NCI-H2029 (cell line): ENCODE data around the gene SLC5A6.
"Not testable (repeated sequence)": the region's sequence is repeated elsewhere in the genome, so short reads cannot be mapped to it uniquely, and the experiment has no call there.

ENCODE experiments used
- DNase-seq: peaks from one replicate; lab custom pipeline; 2025; lab: John Stamatoyannopoulos, UW

SLC5A6 gene

DNA sequence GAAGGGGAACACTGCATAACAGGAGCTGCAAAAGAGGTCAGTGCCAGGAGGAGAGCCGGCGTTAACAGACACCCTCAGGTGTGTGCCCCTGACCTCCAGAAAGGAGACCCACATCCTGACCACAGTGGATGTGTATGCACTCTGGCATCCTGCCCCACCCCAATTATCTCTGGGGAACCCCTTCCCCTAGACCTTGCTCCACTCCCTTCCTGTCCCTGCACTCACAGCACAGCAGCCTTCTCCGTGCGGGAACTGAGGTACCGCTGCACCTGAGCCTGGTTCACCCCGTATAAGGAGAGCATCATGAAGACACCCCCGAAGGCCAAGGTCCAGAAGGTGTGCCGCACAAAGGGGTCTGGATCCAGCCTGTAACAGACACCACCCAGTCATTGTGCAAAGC, 7.5 kb downstream of the SLC5A6 start:
- no peak for DNase-seq

- no peak for DNase-seq
Observed at GRCh38 chr2:27203741-27204140, 8.3 kb downstream of the SLC5A6 start.

DNA sequence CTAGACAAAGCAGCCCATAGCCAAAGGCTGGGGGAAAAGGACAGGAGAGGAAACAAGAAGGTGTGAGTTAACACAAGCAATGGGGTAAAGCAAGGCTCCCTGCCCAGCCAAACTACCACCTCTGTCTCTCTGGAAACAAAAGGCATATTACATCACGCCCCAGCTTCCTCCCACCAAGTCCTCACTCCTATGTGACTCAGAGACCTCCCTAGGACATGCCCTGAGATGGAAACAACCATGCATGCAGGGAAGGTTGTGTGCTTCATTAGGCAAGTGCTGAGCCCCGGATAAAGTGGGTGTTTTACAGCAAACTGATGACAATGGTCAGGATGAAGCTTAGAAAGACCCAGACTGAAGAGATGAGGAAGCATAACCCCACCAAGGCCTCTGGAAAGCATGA, 9.2 kb downstream of the SLC5A6 start:
- DNase-seq, result no peak

DNA sequence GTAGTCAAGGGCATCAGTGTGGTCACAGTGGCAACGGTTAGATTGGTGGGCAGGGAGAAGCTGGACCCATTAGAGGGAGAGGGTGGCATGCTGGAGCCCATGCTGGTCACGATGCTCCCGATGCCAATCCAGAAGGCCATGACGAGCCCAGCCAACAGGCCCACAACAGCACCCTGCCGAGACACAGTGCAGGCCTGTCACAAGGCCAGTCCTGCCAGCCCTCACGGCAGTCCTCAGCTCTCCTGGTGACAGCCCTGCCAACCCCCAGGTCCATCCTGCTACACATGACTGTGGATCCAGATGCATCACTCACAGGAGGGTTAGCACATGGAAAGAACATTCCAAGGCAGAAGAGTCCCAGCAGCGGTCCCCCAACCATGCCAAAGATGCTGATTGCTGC, 10.4 kb downstream of the SLC5A6 start:
- DNase-seq, result no peak

GRCh38 chr2:27199241-27199640, 12.8 kb downstream of the SLC5A6 start:
- DNase-seq, result no peak

DNA sequence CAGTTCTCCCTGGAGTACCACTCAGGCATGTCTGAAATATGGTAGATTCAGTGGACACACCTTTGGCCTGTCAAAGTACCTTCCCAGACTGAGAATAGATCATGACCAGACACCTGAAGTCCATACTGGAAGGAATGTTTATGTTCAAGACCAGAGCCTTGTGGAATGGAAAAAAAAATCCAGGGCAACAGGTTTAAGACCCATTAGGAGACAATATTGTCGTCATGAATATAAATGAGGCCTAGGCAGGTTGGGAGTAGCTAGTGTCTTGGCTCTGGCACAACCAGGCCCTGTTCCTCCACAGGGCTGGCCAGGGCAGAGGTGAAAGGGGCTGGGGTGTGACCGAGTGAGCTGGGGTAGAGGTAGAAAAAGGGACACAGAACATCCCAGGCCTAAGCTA, 13.4 kb downstream of the SLC5A6 start:
- DNase-seq, result no peak

DNA sequence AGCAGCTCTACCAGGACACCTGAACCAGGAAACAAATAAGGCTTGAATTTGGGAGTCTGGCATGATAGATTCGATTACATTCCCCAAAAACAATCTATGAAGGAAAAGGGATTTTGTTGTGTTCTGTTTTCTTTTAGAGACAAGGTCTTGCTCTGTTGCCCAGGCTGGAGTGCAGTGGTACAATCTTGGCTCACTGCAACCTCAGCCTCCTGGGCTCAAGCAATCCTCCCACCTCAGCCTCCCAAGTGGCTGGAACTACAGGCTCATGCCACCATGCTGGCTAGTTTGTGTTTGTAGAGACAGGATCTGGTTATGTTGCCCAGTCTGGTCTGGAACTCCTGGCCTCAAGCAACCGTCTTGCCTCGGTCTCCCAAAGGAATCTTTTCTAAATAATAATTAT, 14.0 kb downstream of the SLC5A6 start:
- DNase-seq, result not testable (repeated sequence)

DNA sequence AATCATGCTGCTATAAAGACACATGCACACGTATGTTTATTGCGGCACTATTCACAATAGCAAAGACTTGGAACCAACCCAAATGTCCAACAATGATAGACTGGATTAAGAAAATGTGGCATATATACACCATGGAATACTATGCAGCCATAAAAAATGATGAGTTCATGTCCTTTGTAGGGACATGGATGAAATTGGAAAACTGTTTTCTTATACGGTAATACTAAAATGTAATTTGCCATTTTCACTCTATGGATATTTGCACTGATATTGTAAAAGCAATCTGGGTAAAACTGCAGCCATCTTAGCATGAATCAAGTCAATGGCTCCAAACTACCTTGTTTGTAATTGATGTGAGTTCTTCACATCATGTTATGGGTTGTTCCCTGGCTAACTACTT, 16.3 kb downstream of the SLC5A6 start:
- DNase-seq, result not testable (repeated sequence)

DNA sequence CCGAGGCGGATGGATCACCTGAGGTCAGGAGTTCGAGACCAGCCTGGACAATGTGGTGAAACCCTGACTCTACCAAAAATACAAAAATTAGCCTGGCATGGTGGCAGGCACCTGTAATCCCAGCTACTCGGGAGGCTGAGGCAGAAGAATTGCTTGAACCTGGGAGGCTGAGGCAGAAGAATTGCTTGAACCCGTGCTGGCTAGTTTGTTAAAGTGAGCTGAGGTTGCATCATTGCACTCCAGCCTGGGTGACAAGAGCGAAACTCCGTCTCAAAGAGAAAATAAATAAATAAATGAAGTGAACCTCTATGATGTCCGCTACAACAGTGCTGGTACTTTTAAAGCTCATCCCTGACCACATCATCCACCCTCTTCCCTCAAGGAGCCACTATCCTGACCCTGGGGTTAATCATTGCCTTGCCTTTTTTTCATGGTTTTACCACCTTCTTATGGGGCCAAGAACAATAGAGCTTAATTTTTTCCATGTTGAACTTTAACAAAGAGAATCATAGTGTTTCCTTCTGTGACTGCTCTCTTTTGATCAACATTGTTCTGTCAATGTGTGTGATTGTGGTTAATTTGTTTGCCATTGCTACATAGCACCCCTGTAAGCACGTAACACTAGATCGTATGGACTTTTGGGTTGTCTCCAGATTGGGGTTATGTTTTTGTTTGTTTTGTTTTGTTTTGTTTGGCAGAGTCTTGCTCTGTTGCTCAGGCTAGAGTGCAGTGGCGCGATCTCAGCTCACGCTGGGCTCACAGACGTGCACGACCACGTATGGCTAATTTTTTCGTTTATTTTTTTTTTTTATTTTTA, 17.3 kb downstream of the SLC5A6 start:
- DNase-seq, result peak; percentile 79

DNA sequence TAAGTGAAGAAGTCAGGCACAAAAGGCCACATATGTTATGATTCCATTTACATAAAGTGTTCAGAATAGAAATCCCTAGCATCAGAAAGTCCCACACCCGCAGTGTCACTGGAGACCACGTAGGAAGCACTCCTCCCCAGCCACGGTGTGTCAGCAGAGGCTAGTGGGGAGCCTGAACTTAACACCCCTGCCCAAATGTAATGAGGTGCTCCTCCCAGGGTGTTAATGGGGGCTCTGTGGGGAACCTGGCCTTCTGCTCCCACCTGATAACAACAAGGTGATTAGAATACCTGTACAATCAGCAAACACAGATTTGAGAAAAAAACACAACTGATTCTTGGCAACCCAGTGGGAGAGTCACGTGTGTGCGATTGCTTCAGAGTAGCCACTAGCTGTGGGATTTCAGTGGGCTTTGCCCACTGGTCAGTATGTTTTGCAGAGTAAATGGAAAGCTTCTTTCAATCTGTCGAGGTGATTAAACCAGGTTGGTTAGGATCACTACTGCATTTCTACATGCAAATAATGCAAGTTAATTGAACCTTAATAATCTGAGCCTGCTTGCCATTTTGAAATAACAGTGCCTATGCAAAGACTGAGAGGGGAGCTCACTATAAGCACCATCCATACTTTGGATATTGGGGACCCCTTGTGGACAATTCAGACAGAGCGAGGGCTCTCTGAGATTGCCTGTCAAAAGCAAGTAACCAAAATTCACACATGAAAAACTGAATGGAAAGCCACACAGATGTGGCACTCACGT, 20.8 kb downstream of the SLC5A6 start:
- DNase-seq, result no peak

DNA sequence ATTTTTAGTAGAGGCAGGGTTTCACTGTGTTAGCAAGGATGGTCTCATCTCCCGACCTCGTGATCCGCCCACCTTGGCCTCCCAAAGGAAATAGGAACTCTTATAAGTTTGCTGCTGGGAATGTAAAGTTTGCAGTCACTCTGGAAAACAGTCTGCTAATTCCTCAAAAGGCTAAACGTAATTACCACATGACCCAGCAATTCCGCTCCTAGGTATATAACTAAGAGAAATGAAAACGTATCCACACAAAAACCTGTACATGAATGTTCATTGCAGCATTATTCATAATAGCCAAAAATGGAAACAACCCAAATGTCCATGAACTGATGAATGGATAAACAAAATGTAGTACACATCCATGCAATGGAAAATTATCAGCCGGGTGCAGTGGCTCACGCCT, 22.1 kb downstream of the SLC5A6 start:
- DNase-seq, result no peak

DNA sequence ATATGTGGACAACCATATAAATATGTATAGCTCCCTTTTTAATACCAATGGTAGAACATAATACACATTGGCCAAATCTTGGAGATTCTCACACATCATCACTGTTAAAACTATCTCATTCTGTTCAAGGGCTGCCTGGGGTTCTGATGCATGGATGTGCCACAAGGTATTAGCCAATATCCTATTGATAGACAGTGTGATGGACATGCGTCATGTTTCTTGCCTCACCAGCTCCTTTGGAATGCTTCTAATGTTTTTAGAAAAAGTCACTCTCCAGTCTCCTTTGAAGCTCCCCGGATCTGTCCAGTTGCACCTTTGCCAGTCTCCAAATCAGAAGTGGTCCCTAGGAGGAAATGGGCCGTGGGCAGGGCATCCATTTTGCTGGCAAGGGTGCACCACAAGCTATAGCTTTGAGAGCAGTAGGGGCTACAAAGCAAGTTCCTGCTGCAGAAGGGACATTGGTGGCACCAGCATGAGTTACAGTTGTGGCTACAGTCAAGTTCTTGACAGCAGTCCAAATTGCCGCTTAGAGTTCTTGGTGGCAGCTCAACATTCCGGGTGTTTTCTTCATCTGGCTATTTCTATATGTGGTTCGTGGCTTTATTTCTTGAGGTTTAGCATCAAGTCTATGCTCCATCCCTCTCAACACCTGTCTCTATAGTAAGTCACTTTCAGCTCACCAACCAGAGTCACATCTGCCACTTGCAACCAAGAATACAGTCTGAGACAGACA, 25.3 kb downstream of the SLC5A6 start:
- no peak for DNase-seq

DNA sequence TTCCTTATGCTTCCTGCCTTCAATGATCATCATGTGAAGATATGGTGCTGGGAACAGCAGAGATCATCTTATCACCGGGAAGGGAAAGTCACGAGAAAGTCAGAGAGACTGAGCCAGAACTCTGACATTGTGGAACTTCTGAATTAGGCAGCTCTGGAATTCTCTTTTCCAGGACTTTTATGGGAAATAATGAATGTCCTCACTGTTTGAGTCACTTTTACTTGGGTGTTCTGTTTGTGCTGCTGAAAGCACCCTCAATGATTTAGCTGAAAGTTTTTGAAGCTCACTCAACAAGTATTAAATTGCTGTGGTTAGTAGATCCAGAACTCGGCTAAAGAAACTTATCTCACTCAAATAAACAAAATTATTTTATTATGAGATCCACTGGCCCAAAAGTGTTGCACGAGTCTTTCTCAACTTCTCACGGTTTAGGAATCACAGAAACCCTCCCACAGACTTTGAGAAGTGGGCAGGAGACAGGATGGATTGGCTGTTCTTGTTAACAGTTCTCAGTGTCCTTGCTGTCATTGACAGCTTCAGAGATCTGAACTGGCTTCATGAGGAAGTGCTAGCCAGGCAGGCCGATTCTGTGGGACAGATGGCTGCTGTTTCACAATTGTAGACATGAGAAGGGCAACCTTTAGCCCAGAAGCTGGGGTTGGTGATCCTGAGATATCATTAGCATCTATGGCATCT, 26.6 kb downstream of the SLC5A6 start:
- DNase-seq, result no peak

DNA sequence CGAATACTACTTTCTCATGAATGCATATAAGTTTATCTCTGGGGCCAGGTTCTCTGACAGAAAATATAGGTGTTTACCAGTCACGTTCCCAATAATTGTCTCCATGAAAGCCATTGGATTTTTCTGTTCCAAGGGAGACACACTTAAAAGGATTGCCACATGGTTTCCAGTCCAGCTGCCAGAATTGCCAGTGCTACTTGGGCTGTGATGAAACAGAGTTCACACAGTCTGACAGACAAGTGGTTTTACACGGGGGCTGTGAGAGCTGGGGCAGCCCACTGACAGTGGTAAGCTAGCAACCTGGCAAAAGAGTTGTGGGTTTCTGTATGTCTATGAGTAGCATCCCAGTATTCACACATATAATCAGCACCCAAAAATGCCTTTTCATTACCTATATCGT, 28.0 kb downstream of the SLC5A6 start:
- no peak for DNase-seq

- DNase-seq, result no peak
Observed at GRCh38 chr2:27182346-27182745, 29.7 kb downstream of the SLC5A6 start.

GRCh38 chr2:27179344-27180000, 32.6 kb downstream of the SLC5A6 start:
- DNase-seq, result no peak

GRCh38 chr2:27178469-27178868, 33.6 kb downstream of the SLC5A6 start:
- DNase-seq, result no peak

DNA sequence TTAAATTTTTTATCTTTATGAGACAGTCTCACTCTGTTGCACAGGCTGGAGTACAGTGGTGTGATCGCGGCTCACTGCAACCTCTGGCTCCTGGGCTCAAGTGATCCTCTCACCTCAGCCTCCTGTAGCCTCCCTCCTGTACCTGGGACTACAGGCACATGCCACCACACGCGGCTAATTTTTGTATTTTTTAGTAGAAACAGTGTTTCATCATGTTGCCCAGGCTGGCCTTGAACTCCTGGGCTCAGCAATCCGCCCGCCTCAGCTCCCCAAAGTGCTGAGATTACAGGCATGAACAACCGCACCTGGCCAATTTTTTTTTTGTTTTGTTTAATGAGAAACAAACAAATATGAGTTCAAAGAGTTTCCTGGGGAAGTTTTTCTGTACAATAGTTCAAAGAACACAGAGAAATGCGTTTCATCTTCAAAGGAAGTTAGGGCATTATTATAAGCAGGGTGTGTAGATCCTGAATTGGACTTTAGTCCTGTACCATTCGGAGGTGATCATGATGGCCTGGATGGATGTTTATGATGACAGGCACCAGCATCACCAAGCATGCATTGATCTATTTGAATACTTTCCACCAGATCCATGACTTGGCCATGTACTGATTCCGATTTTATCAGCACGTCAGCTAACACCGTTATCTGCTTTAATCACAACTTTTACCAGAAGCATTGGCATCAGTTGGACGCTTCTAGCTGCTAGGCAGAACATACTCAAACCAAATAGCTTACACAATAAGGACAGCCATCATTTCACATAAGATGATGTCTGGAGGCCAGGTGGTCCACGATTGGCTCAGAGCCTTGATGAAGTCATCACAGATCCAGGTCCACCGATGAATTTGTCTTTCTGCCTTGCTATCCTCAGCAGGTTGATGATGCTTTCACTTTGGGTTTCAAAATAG, 34.4 kb downstream of the SLC5A6 start:
- DNase-seq, result no peak

DNA sequence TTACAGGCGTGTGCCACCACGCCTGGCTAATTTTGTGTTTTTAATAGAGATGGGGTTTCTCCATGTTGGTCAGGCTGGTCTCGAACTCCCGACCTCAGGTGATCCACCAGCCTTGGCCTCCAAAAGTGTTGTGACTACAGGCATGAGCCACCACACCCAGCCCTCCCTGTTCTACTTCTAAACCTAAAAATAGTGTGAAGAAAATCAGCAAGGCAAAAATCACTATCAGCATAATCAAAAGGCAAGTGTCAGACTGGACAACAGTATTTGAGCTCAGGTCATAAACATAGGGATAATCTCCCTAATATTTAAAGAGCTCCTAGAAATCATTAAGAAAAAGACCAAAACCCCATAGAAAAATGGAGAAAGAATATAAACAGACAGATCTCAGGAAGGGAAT, 36.3 kb downstream of the SLC5A6 start:
- not testable (repeated sequence) for DNase-seq

DNA sequence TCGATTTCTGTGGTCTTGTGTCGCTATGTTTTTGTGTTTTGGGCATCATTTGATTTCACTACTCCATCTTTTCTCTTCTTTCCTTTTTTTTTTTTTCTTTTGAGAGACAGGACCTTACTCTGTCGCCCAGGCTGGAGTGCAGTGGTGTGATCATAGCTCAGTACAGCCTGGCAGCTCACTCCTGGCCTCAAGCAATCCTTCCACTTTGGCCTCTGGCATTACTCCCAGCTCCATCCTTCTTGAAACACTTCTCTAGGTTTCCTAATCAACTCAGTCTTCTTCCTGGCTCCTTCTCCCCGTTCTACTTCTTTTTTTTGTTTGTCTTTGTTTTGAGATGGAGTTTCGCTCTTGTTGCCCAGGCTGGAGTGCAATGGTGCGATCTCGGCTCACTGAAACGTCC, 36.7 kb downstream of the SLC5A6 start:
- DNase-seq, result no peak

DNA sequence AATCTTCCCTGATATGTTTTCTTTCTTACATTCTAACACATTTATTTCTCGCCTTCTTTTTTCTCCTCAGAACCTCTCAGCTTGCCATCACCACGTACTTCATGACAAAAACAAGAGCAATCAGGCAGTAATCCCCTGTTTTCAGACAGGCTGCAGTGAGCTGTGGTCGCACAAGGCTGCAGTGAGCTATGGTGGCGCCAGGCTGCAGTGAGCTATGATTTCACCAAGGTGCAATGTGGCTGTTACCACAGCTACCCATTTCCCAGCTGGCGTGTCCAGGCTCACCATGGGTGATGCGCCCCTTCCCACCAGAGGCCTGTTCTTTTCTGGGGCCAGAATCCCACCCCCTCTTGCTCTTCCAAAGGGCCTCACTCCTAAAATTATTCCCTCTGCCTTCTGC, 37.4 kb downstream of the SLC5A6 start:
- no peak for DNase-seq
